Kidney (tissue), 14 donors: ENCODE results near the gene FAM131C. TPM values are rescaled to one million over a fixed set of nuclear protein-coding genes. Genes with fewer than 3 reads are reported as not detected.

Source experiments
- DNase-seq, 5 donors: peaks; one replicate each; pipeline ENCODE4 v3.0.0-alpha.2; 2013 to 2020
- FAIRE-seq: peaks from 2 replicates; lab custom pipeline; 2012; peaks lifted over from hg19 to GRCh38; lab: Jason Lieb, UNC
- H3K27ac ChIP-seq, 2 donors: one replicate each; pipeline ENCODE4 v1.7.0; 2013; ENCODE audit warnings: low read depth in 2 of 2, low read length in 2 of 2, inconsistent platforms in 1 of 2
- H3K27me3 ChIP-seq: one replicate; pipeline ENCODE4 v1.7.1; 2013; ENCODE audit warnings: low read length, inconsistent platforms; ENCODE audit not compliant: control insufficient read depth, insufficient read depth
- H3K36me3 ChIP-seq, 3 donors: one replicate each; pipeline versions ENCODE4 v1.7.0 to v1.7.1; 2013; ENCODE audit warnings: low read length in 3 of 3, control low read depth in 1 of 3, inconsistent platforms in 1 of 3; ENCODE audit not compliant: insufficient read depth in 3 of 3, control insufficient read depth in 2 of 3
- H3K4me1 ChIP-seq, 3 donors: one replicate each; pipeline versions ENCODE4 v1.7.0 to v1.7.1; 2013; ENCODE audit warnings: low read length in 3 of 3, inconsistent platforms in 1 of 3, low read depth in 1 of 3; ENCODE audit not compliant: control insufficient read depth in 2 of 3, insufficient read depth in 2 of 3
- H3K4me3 ChIP-seq, 3 donors: one replicate each; pipeline versions ENCODE4 v1.7.0 to v1.8.1; 2013; ENCODE audit warnings: low read length in 3 of 3, control low read depth in 1 of 3, inconsistent platforms in 1 of 3
- H3K9ac ChIP-seq, 3 donors: one replicate each; pipeline versions ENCODE4 v1.7.0 to v1.7.1; 2013; ENCODE audit warnings: low read length in 3 of 3, control low read depth in 1 of 3, inconsistent platforms in 1 of 3
- H3K9me3 ChIP-seq, 3 donors: one replicate each; pipeline versions ENCODE4 v1.7.0 to v1.7.1; 2013; ENCODE audit warnings: low read length in 3 of 3, control low read depth in 1 of 3, inconsistent platforms in 1 of 3; ENCODE audit not compliant: control insufficient read depth in 2 of 3, insufficient read depth in 1 of 3
- intact Hi-C: fragments of 100-400 bp; cut with DNase I; formaldehyde crosslinking; loops from one replicate; pipeline ENCODE4 v1.11.1; 2022
- polyA plus RNA-seq: library from polyadenylated mRNA; stranded (reverse); fragments of 350-450 nt; fragmentation: Illumina TruSeq; extraction: RNeasy Lipid Tissue Mini Kit (QIAGEN cat#74804); gene quantifications from one replicate; pipeline ENCODE4 v1.2.3, GENCODE V29; 2014; ENCODE audit warnings: low read depth, low replicate concordance; ENCODE audit not compliant: insufficient read depth
- total RNA-seq: library from RNA; stranded (reverse); fragmentation: NEBNext Ultra II Directional; extraction: Animal tissue kit (Norgen Biotek cat#: 25700); gene quantifications from one replicate; pipeline ENCODE4 v1.2.1, GENCODE V29; 2021
- TF ChIP-seq, protein P1 (sequence below): IDR thresholded peaks from 3 replicates; pipeline ENCODE4 v1.5.1; 2012; ENCODE audit warnings: mild to moderate bottlenecking, moderate library complexity, borderline replicate concordance; ENCODE audit not compliant: insufficient read depth; ENCODE audit errors: extremely low read depth
- donor health status: control.
- donor health status: control.
- donor health status: control.
- donor health status: control.
- donor health status: control.
- donor health status: DM: yes; HTN: yes; CAD: no.
- donor health status: Normal renal cell carcinoma (clear cell type).

Gene FAM131C
- total and polyA plus RNA-seq, 2 donors from 2014 or later = 5.0 to 12.0 TPM

GRCh38 chr1:16019644-16020277 lies 53.7 kb downstream of the FAM131C start:
- DNase-seq = peak in 3 of 5 donors; percentile 60 to 62 (median 62)
- H3K9me3 ChIP-seq = no peaks in the 10 kb centered on the region
- H3K9ac ChIP-seq = peak overlapping the region in 1 of 3 donors; percentile 13
- H3K4me3 ChIP-seq = no peak overlapping the region
- intact Hi-C loops = no loop called here
- peak overlapping the region; percentile 83 to 95 for H3K27ac ChIP-seq
- peaks cover 0 to 38% (median 0%) of the 10 kb centered on the region in 3 donors for H3K4me1 ChIP-seq
- no peaks in the 10 kb centered on the region for H3K36me3 ChIP-seq
- TF ChIP-seq, protein P1, sequence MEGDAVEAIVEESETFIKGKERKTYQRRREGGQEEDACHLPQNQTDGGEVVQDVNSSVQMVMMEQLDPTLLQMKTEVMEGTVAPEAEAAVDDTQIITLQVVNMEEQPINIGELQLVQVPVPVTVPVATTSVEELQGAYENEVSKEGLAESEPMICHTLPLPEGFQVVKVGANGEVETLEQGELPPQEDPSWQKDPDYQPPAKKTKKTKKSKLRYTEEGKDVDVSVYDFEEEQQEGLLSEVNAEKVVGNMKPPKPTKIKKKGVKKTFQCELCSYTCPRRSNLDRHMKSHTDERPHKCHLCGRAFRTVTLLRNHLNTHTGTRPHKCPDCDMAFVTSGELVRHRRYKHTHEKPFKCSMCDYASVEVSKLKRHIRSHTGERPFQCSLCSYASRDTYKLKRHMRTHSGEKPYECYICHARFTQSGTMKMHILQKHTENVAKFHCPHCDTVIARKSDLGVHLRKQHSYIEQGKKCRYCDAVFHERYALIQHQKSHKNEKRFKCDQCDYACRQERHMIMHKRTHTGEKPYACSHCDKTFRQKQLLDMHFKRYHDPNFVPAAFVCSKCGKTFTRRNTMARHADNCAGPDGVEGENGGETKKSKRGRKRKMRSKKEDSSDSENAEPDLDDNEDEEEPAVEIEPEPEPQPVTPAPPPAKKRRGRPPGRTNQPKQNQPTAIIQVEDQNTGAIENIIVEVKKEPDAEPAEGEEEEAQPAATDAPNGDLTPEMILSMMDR = no peak
- H3K27me3 ChIP-seq = no peaks in the 10 kb centered on the region
- FAIRE-seq = no peak

GRCh38 chr1:16018749-16019643 lies 54.5 kb downstream of the FAM131C start:
- Histone ChIP-seq H3K9ac (peak overlapping the region in 1 of 3 donors; percentile 61), H3K4me1 (peaks cover 0 to 44% (median 7%) of the 10 kb centered on the region in 3 donors), H3K27ac (peak overlapping the region; percentile 83 to 95), H3K27me3 (no peaks in the 10 kb centered on the region), H3K4me3 (no peak overlapping the region), H3K36me3 (no peaks in the 10 kb centered on the region), H3K9me3 (no peaks in the 10 kb centered on the region)
- FAIRE-seq (no peak), DNase-seq (peak in 1 of 5 donors; percentile 50)
- TF ChIP-seq, protein P1 = no peak
- intact Hi-C loops = no loop called here

- Histone ChIP-seq H3K4me1 (peaks cover 0 to 43% (median 10%) of the 10 kb centered on the region in 3 donors), H3K9ac (peak overlapping the region in 2 of 3 donors; percentile 58 to 68), H3K9me3 (no peaks in the 10 kb centered on the region), H3K27ac (peak overlapping the region; percentile 83 to 95), H3K4me3 (no peak overlapping the region), H3K27me3 (no peaks in the 10 kb centered on the region), H3K36me3 (no peaks in the 10 kb centered on the region)
- FAIRE-seq (no peak), DNase-seq (no peak)
- intact Hi-C loops = no loop called here
- TF ChIP-seq, protein P1 = no peak
These were observed 55.1 kb downstream of the FAM131C start for GRCh38 chr1:16018308-16018707.
